ENCODE measurements around the gene CIT. TPM values are rescaled to one million over a fixed set of nuclear protein-coding genes. Genes with fewer than 3 reads are reported as not detected.

CIT gene
- total and polyA plus RNA-seq, 9 of the 15 experiments (the other 6 are each of a cell fraction or from before 2014, with no cell fraction given): 1.1 to 46.7 (median 21.3) TPM

GRCh38 chr12:119838826-119839600 lies 38.1 kb downstream of the CIT start:
- Histone ChIP-seq H3K4me3 (no peak overlapping the region), H4K20me1 (replicated peaks; ENCODE audit: control insufficient read depth, insufficient read depth, low read length) (no peaks in the 10 kb centered on the region), H2AFZ (ENCODE audit: low read depth, low read length) (no peak overlapping the region), H3K4me1 (replicated peaks in 1 of 2; ENCODE audit: control insufficient read depth in 2 of 2, insufficient read depth in 2 of 2, low read length in 2 of 2) (peaks cover 0 to 4% of the 10 kb centered on the region in 2 experiments; a peak in 1 of 5 replicates), H3K9me1 (ENCODE audit: control insufficient read depth, insufficient read depth, low read length) (no peaks in the 10 kb centered on the region), H3K27me3 (ENCODE audit: control insufficient read depth in 2 of 2, insufficient read depth in 2 of 2, low read length in 2 of 2) (no peaks in the 10 kb centered on the region), H3K27ac (ENCODE audit: extremely low read depth, low read depth, low read length) (no peak overlapping the region), H3K36me3 (ENCODE audit: control insufficient read depth, insufficient read depth, low read length) (peaks cover 57% of the 10 kb centered on the region), H3K9me3 (replicated peaks; ENCODE audit: control insufficient read depth, insufficient read depth, low read depth, low read length) (0 out of 2 replicates have a peak, but pooled peaks cover 3% of the 10 kb centered on the region), H3K79me2 (ENCODE audit: control insufficient read depth, insufficient read depth, low read length) (no peaks in the 10 kb centered on the region), H3K4me2 (ENCODE audit: insufficient read depth, low read length) (no peak overlapping the region), H3K9ac (ENCODE audit: insufficient read depth in 1 of 2, low read depth in 2 of 2, low read length in 2 of 2) (no peak overlapping the region)
- ChIA-PET POLR2A (no interaction called here), CTCF (ENCODE audit: low intra/inter-chr PET ratio) (no interaction called here)
- no peak for ATAC-seq
- 82% methylated on average over 13 of the region's 14 CpGs for WGBS (ENCODE audit: insufficient coverage, low coverage, missing lambda C conversion rate)
- no peak for TF ChIP-seq SIN3B (IDR thresholded peaks at IDR 0.05; ENCODE audit: low read depth)
- TF ChIP-seq ZEB2 (IDR thresholded peaks at IDR 0.05): no peak
- no peak for TF ChIP-seq ZNF639 (CRISPR knock-in tag; conservative IDR thresholded peaks at IDR 0.05 in 1 of 2, IDR thresholded peaks at IDR 0.05 in 1 of 2)
- no peak for TF ChIP-seq KHSRP (IDR thresholded peaks at IDR 0.05)
- no peak for TF ChIP-seq HMGN3 (IDR thresholded peaks at IDR 0.05; ENCODE audit: borderline replicate concordance, extremely low read depth, insufficient read length, low read depth, low read length)
- no peak for TF ChIP-seq TAF7 (tag; IDR thresholded peaks at IDR 0.05)
- TF ChIP-seq SNAPC5 (CRISPR knock-in tag; IDR thresholded peaks at IDR 0.05): no peak
- TF ChIP-seq ZBTB5 (IDR thresholded peaks at IDR 0.05): no peak
- no peak for TF ChIP-seq RBM22 (IDR thresholded peaks at IDR 0.05; ENCODE audit: low read depth, low read length, poor library complexity, severe bottlenecking)
- TF ChIP-seq FOXP4 (CRISPR knock-in tag; IDR thresholded peaks at IDR 0.05; ENCODE audit: borderline replicate concordance): no peak
- TF ChIP-seq TGIF2 (CRISPR knock-in tag; IDR thresholded peaks at IDR 0.05): no peak
- no peak for TF ChIP-seq RHOXF2B (CRISPR knock-in tag; conservative IDR thresholded peaks at IDR 0.05)
- TF ChIP-seq GTF2F1 (IDR thresholded peaks at IDR 0.05; ENCODE audit: low read depth, low read length): no peak
- TF ChIP-seq NBN (IDR thresholded peaks at IDR 0.05; ENCODE audit: low read depth): no peak
- no peak for TF ChIP-seq MITF (IDR thresholded peaks at IDR 0.05)
- no TSS peak for BruUV-seq (replicated peaks)
- no peak for DNase-seq (ENCODE audit: extremely low read depth in 1 of 4, low spot score in 3 of 4)
- in situ Hi-C loops (cut with MboI): no loop called here
- FAIRE-seq: no peak
- intact Hi-C loops (cut with micrococcal nuclease): no loop called here

Measured in K562 (cell line).